Thyroid gland (tissue), 4 donors: ENCODE data around the gene MRPL36.

Experiments
- POLR2A ChIP-seq, 2 donors: fragments of 450-650 bp; IDR thresholded peaks; one replicate each; pipeline ENCODE4 v1.6.1; 2017; ENCODE audit warnings: antibody characterized with exemption in 2 of 2, mild to moderate bottlenecking in 2 of 2, moderate library complexity in 1 of 2
- TF ChIP-seq, protein P1 (sequence below), 6 experiments: fragments of 200-600 bp in 3 of 6; fragments of 450-650 bp in 3 of 6; sonication (generic) in 3 of 6; IDR thresholded peaks; one replicate each; pipeline ENCODE4 v1.5.1; 2016 to 2019; ENCODE audit warnings: antibody characterized with exemption in 6 of 6, mild to moderate bottlenecking in 2 of 6, inconsistent platforms in 1 of 6, moderate library complexity in 1 of 6

DNA sequence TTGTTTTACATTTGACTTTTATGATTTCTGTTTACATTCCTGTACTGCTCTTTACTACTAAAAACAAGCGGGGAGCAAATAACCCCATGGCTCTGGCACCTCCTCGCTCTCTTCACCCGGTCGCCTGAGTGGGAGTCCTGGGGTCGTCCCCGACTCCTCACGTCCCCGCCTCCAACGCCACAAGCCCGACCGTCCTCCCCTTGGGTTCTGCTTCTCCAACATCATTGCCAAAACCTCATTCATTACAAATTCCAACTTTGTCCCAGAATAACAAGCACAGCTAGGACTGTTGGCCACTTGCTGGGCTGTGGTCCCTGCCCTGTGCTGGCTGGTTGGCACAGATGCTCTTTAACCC is 35.1 kb downstream of the MRPL36 start:
- TF ChIP-seq, protein P1, sequence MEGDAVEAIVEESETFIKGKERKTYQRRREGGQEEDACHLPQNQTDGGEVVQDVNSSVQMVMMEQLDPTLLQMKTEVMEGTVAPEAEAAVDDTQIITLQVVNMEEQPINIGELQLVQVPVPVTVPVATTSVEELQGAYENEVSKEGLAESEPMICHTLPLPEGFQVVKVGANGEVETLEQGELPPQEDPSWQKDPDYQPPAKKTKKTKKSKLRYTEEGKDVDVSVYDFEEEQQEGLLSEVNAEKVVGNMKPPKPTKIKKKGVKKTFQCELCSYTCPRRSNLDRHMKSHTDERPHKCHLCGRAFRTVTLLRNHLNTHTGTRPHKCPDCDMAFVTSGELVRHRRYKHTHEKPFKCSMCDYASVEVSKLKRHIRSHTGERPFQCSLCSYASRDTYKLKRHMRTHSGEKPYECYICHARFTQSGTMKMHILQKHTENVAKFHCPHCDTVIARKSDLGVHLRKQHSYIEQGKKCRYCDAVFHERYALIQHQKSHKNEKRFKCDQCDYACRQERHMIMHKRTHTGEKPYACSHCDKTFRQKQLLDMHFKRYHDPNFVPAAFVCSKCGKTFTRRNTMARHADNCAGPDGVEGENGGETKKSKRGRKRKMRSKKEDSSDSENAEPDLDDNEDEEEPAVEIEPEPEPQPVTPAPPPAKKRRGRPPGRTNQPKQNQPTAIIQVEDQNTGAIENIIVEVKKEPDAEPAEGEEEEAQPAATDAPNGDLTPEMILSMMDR (IDR thresholded peaks at IDR 0.05): no peak
- TF ChIP-seq POLR2A (IDR thresholded peaks at IDR 0.05): no peak
